Nephron (organoid): Measurements from ENCODE around the gene HEATR9.

Source experiments
- H3K27ac Mint-ChIP-seq, 3 experiments: 2 replicates each; pipeline ENCODE4 v1.8.0; 2020; ENCODE audit warnings: mixed read lengths in 3 of 3, mild to moderate bottlenecking in 2 of 3, moderate library complexity in 1 of 3
- H3K27me3 Mint-ChIP-seq: 2 replicates; pipeline ENCODE4 v1.8.0; 2021; ENCODE audit warnings: low read depth, mild to moderate bottlenecking, moderate library complexity, mixed read lengths
- H3K36me3 Mint-ChIP-seq: 2 replicates; pipeline ENCODE4 v1.8.0; 2020; ENCODE audit warnings: low read depth, mixed read lengths
- H3K4me1 Mint-ChIP-seq: 2 replicates; pipeline ENCODE4 v1.8.0; 2020; ENCODE audit warnings: mixed read lengths
- H3K4me3 Mint-ChIP-seq, 3 experiments: 2 replicates each; pipeline ENCODE4 v1.8.0; 2020; ENCODE audit warnings: mild to moderate bottlenecking in 3 of 3, mixed read lengths in 3 of 3, moderate library complexity in 2 of 3
- H3K9me3 Mint-ChIP-seq: 2 replicates; pipeline ENCODE4 v1.8.0; 2020; ENCODE audit warnings: mixed read lengths
- CTCF ChIP-seq, 3 experiments: fragments of 200-600 bp; sonication (generic); IDR thresholded peaks; one replicate each; pipeline ENCODE4 v1.5.0; 2021; ENCODE audit warnings: antibody characterized with exemption in 3 of 3; ENCODE audit not compliant: unreplicated experiment in 3 of 3

Gene HEATR9

GRCh38 chr17:35817196-35817595 lies 51.5 kb downstream of the HEATR9 start:
- Mint-ChIP-seq H3K4me3 (no peak overlapping the region), H3K4me1 (peaks cover 21% of the 10 kb centered on the region), H3K27ac (no peak overlapping the region), H3K27me3 (no peaks in the 10 kb centered on the region), H3K36me3 (peaks cover 62% of the 10 kb centered on the region), H3K9me3 (no peaks in the 10 kb centered on the region)
- no peak for TF ChIP-seq CTCF (IDR thresholded peaks at IDR 0.05; ENCODE audit: unreplicated experiment in 3 of 3)

- Mint-ChIP-seq H3K9me3 (no peaks in the 10 kb centered on the region), H3K27me3 (no peaks in the 10 kb centered on the region), H3K4me1 (peaks cover 21% of the 10 kb centered on the region), H3K4me3 (no peak overlapping the region), H3K27ac (no peak overlapping the region), H3K36me3 (peaks cover 58% of the 10 kb centered on the region)
- TF ChIP-seq CTCF (IDR thresholded peaks at IDR 0.05; ENCODE audit: unreplicated experiment in 3 of 3): no peak
Observed at GRCh38 chr17:35816723-35817122, 52.0 kb downstream of the HEATR9 start.

- H3K27me3 Mint-ChIP-seq: peaks cover 8% of the 10 kb centered on the region
- no peaks in the 10 kb centered on the region for H3K9me3 Mint-ChIP-seq
- TF ChIP-seq CTCF (IDR thresholded peaks at IDR 0.05; ENCODE audit: unreplicated experiment in 3 of 3): no peak
- no peak overlapping the region for H3K4me3 Mint-ChIP-seq
- no peak overlapping the region for H3K27ac Mint-ChIP-seq
- peaks cover 42% of the 10 kb centered on the region for H3K4me1 Mint-ChIP-seq
- peaks cover 26% of the 10 kb centered on the region for H3K36me3 Mint-ChIP-seq
Observed at GRCh38 chr17:35812456-35812855, 56.2 kb downstream of the HEATR9 start.

GRCh38 chr17:35811759-35812158 lies 56.9 kb downstream of the HEATR9 start:
- H3K9me3 Mint-ChIP-seq: no peaks in the 10 kb centered on the region
- no peak for TF ChIP-seq CTCF (IDR thresholded peaks at IDR 0.05; ENCODE audit: unreplicated experiment in 3 of 3)

GRCh38 chr17:35809855-35810461 lies 58.7 kb downstream of the HEATR9 start:
- no peak for TF ChIP-seq CTCF (IDR thresholded peaks at IDR 0.05; ENCODE audit: unreplicated experiment in 3 of 3)
- Mint-ChIP-seq H3K27ac (peak overlapping the region; percentile 100), H3K36me3 (peaks cover 10% of the 10 kb centered on the region), H3K4me3 (peak overlapping the region; percentile 92 to 95 (median 93)), H3K9me3 (no peaks in the 10 kb centered on the region), H3K27me3 (peaks cover 15% of the 10 kb centered on the region), H3K4me1 (peaks cover 33% of the 10 kb centered on the region)

More at GRCh38 chr17:35811759-35812158, 56.9 kb downstream of the HEATR9 start:
- peak overlapping the region; percentile 48 to 56 (median 52) for H3K4me3 Mint-ChIP-seq
- H3K4me1 Mint-ChIP-seq: peaks cover 42% of the 10 kb centered on the region
- peaks cover 20% of the 10 kb centered on the region for H3K36me3 Mint-ChIP-seq
- peaks cover 11% of the 10 kb centered on the region for H3K27me3 Mint-ChIP-seq
- no peak overlapping the region for H3K27ac Mint-ChIP-seq
